C4-2B (cell line): ENCODE measurements around the gene NOLC1.

Source experiments
- H3K27ac ChIP-seq: fragments of 450-650 bp; 2 replicates; pipeline ENCODE4 v1.5.1; 2017
- CTCF ChIP-seq: fragments of 450-650 bp; conservative IDR thresholded peaks from 2 replicates; pipeline ENCODE4 v1.5.1; 2017; ENCODE audit warnings: mild to moderate bottlenecking
- ZFX ChIP-seq: fragments of 450-650 bp; IDR thresholded peaks from 2 replicates; pipeline ENCODE4 v1.6.1; 2017

Gene NOLC1

GRCh38 chr10:102113261-102113955 is 38.8 kb upstream of the NOLC1 start:
- TF ChIP-seq CTCF, result no peak
- TF ChIP-seq ZFX, result no peak
- H3K27ac ChIP-seq, result peak overlapping the region; percentile 78

DNA sequence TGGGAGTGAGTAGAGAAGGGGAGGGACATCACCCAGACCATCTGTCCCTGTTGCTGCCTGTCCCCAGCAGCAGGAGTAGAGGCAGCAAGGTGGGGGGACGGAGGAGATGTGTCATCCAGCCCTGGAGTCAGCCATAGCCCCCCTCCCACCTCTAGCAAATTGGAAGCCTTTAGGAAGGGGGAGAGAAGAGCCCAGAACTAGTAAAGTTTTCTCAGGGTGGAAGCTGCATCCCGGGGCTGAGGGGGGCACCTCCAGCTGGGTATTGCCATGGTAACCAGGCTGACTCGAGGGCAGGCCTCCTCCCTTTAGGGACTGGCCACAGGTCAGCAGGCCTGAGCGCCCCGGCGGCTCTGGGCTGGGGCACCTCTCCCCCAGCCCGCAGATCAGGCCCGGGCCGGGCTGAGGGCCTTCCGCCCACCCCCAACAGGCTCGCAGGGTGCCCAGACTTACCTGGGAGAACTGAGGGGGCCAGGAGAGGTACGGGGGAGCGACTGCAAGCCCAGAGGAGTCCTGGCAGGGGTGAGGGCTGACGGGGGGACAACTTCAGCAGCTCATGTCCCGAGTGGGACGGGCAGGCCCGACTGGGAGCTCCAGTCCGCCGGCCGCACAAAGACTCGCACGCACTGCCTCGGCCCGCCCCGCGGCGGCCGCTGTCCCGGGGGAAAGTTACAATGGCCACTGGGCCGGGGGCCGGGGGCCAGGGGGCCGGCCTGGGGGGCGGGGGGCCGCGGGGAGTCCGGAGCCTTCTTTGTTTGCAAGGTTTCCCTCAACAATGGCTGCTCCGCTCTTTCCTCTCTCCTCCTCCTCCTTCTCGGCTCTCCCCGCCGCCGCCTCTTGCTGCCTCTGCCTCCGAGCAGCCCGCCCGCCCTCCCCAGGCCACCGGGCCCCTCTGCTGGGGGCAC is 38.0 kb upstream of the NOLC1 start:
- peak; percentile 73; the same call in 1 of the 2 replicates for TF ChIP-seq ZFX
- TF ChIP-seq CTCF, result no peak

GRCh38 chr10:102114861-102115618 is 37.1 kb upstream of the NOLC1 start:
- TF ChIP-seq CTCF (no peak), ZFX (no peak)
- peak overlapping the region; percentile 78 for H3K27ac ChIP-seq

More for the DNA sequence above, 38.0 kb upstream of the NOLC1 start:
- H3K27ac ChIP-seq, result peak overlapping the region; percentile 78

GRCh38 chr10:102115775-102116174 is 36.4 kb upstream of the NOLC1 start:
- TF ChIP-seq CTCF (no peak), ZFX (no peak)

GRCh38 chr10:102116656-102117055 is 35.5 kb upstream of the NOLC1 start:
- H3K27ac ChIP-seq, result peak overlapping the region; percentile 91

More at GRCh38 chr10:102115775-102116174, 36.4 kb upstream of the NOLC1 start:
- peak overlapping the region; percentile 78 for H3K27ac ChIP-seq

DNA sequence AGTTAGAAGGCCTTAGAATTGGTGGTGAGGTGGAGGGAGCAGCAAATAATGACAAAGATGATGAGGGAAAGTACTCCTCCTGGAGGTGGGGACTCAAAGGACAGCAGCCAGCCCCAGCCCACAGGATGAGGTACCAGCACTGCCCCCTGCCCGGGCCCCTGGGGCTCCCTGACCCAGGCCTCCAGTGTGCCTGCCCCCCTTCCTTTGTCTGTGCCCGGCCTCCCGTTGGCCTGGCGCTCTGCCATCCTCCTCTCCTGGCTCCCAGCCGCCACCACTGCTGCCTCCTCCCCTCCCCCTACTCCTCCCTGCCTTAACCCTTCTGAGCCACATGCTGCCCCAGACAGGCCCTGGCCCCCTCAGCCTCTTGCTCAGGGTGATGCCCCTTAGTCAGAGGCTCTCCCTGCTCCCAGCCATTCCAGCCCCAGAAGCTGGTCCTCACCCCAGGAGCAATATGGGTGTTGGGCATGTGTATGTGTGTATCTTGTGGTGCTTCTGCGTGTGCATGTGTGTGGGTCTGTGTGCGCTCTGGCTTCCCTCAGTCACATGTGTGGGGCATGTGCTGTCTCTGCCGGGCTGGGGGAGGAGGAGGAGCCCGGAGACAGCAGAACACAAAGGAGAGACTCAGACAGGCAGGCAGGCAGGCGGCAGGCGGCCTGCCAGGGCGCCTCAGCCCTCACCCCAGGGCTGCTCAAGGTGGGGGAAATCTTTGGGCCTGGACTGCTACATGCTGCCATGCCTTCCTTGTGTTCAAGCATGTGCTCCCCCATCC is 34.6 kb upstream of the NOLC1 start:
- H3K27ac ChIP-seq, result peak overlapping the region; percentile 91
- no peak for TF ChIP-seq ZFX
- TF ChIP-seq CTCF, result no peak; the same call in 1 of the 2 replicates

More at GRCh38 chr10:102116656-102117055, 35.5 kb upstream of the NOLC1 start:
- TF ChIP-seq CTCF (no peak), ZFX (no peak)
